Thyroid gland (tissue), 4 donors: ENCODE data around the gene RRM2.

Experiments
- CTCF ChIP-seq, 6 experiments: fragments of 200-600 bp in 3 of 6; fragments of 450-650 bp in 3 of 6; sonication (generic) in 3 of 6; IDR thresholded peaks; one replicate each; pipeline ENCODE4 v1.5.1; 2016 to 2019; ENCODE audit warnings: antibody characterized with exemption in 6 of 6, mild to moderate bottlenecking in 2 of 6, inconsistent platforms in 1 of 6, moderate library complexity in 1 of 6
- POLR2A ChIP-seq, 2 donors: fragments of 450-650 bp; IDR thresholded peaks; one replicate each; pipeline ENCODE4 v1.6.1; 2017; ENCODE audit warnings: antibody characterized with exemption in 2 of 2, mild to moderate bottlenecking in 2 of 2, moderate library complexity in 1 of 2

GRCh38 chr2:10151462-10151861, 28.9 kb downstream of the RRM2 start:
- TF ChIP-seq POLR2A (IDR thresholded peaks at IDR 0.05): no peak
- no peak for TF ChIP-seq CTCF (IDR thresholded peaks at IDR 0.05)
